HCT116 (cell line): Measurements from ENCODE around the gene BNIP1.

ENCODE experiments used
- CBX3 ChIP-seq: IDR thresholded peaks from 2 replicates; pipeline ENCODE4 v1.6.1; 2012; ENCODE audit warnings: low read depth
- CTCF ChIP-seq, 3 experiments: fragments of 200-600 bp in 1 of 3; sonication (generic) in 1 of 3; IDR thresholded peaks in 2 of 3; conservative IDR thresholded peaks in 1 of 3; 2 replicates each; pipeline ENCODE4 v1.5.1; 2012 to 2017; ENCODE audit warnings: low read depth in 2 of 3, low read length in 2 of 3, antibody characterized with exemption in 1 of 3, borderline replicate concordance in 1 of 3, control low read depth in 1 of 3, mild to moderate bottlenecking in 1 of 3, mixed read lengths in 1 of 3, mixed run types in 1 of 3, moderate library complexity in 1 of 3; ENCODE audit not compliant: insufficient read depth in 1 of 3
- ELF1 ChIP-seq: IDR thresholded peaks from 2 replicates; pipeline ENCODE4 v1.6.1; 2012; ENCODE audit warnings: low read depth, borderline replicate concordance
- EZH2 ChIP-seq: fragments of 200-600 bp; sonication (generic); IDR thresholded peaks from 2 replicates; pipeline ENCODE4 v1.6.1; 2017; ENCODE audit warnings: antibody characterized with exemption, mixed run types
- EZH2phosphoT487 ChIP-seq: fragments of 200-600 bp; IDR thresholded peaks from 2 replicates; pipeline ENCODE4 v1.6.1; 2018; ENCODE audit warnings: antibody characterized with exemption, borderline replicate concordance
- POLR2A ChIP-seq: IDR thresholded peaks from 2 replicates; pipeline ENCODE4 v1.7.0; 2011; ENCODE audit warnings: borderline replicate concordance; ENCODE audit not compliant: insufficient read depth, insufficient read length; ENCODE audit errors: extremely low read depth
- POLR2AphosphoS5 ChIP-seq: IDR thresholded peaks from 2 replicates; pipeline ENCODE4 v1.6.1; 2011; ENCODE audit warnings: mild to moderate bottlenecking, low read depth, low read length, moderate library complexity
- YY1 ChIP-seq: IDR thresholded peaks from 2 replicates; pipeline ENCODE4 v1.6.1; 2011; ENCODE audit warnings: low read length, low read depth, moderate library complexity, mild to moderate bottlenecking; ENCODE audit not compliant: insufficient replicate concordance; ENCODE audit errors: extremely low read depth
- ZBTB33 ChIP-seq: IDR thresholded peaks from 2 replicates; pipeline ENCODE4 v1.6.1; 2011; ENCODE audit warnings: mild to moderate bottlenecking, low read length, moderate library complexity; ENCODE audit not compliant: insufficient replicate concordance; ENCODE audit errors: extremely low read depth
- ZNF274 ChIP-seq: fragments of 200-500 bp; sonication (Bioruptor generic); IDR thresholded peaks from 2 replicates; pipeline ENCODE4 v1.6.1; 2014; ENCODE audit warnings: mild to moderate bottlenecking, low read depth, low read length, inconsistent platforms
- TF ChIP-seq, protein P1 (sequence below): IDR thresholded peaks from 2 replicates; pipeline ENCODE4 v1.6.1; 2012
- TF ChIP-seq, protein P2 (sequence below): IDR thresholded peaks from 2 replicates; pipeline ENCODE4 v1.6.1; 2012; ENCODE audit warnings: low read depth

DNA sequence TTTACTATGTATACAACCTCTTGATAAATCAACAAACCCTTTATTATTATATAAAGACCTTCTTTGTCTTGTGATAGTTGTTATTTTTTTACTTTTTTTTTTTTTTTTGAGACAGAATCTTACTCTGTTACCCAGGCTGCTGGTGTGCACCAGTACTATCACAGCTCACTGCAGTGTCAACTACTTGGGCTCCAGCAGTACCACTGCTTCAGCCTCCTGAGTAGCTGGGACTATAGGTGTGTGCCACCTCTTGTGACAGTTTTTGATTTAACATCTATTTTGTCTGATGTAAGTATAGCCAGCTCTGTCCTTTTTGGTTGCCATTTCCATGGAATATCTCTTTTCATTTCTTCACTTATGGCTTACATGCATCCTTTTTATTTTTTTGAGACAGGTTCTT is 45.5 kb upstream of the BNIP1 start:
- TF ChIP-seq CTCF (IDR thresholded peaks at IDR 0.05 in 2 of 3, conservative IDR thresholded peaks at IDR 0.05 in 1 of 3; ENCODE audit: borderline replicate concordance in 1 of 3, insufficient read depth in 1 of 3, low read depth in 2 of 3, low read length in 2 of 3) (no peak), POLR2A (no peak), EZH2phosphoT487 (no peak), ELF1 (no peak), CBX3 (no peak), EZH2 (no peak), YY1 (no peak), ZBTB33 (no peak), ZNF274 (no peak), POLR2AphosphoS5 (no peak)
- TF ChIP-seq, protein P1, sequence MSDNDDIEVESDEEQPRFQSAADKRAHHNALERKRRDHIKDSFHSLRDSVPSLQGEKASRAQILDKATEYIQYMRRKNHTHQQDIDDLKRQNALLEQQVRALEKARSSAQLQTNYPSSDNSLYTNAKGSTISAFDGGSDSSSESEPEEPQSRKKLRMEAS = no peak
- TF ChIP-seq, protein P2, sequence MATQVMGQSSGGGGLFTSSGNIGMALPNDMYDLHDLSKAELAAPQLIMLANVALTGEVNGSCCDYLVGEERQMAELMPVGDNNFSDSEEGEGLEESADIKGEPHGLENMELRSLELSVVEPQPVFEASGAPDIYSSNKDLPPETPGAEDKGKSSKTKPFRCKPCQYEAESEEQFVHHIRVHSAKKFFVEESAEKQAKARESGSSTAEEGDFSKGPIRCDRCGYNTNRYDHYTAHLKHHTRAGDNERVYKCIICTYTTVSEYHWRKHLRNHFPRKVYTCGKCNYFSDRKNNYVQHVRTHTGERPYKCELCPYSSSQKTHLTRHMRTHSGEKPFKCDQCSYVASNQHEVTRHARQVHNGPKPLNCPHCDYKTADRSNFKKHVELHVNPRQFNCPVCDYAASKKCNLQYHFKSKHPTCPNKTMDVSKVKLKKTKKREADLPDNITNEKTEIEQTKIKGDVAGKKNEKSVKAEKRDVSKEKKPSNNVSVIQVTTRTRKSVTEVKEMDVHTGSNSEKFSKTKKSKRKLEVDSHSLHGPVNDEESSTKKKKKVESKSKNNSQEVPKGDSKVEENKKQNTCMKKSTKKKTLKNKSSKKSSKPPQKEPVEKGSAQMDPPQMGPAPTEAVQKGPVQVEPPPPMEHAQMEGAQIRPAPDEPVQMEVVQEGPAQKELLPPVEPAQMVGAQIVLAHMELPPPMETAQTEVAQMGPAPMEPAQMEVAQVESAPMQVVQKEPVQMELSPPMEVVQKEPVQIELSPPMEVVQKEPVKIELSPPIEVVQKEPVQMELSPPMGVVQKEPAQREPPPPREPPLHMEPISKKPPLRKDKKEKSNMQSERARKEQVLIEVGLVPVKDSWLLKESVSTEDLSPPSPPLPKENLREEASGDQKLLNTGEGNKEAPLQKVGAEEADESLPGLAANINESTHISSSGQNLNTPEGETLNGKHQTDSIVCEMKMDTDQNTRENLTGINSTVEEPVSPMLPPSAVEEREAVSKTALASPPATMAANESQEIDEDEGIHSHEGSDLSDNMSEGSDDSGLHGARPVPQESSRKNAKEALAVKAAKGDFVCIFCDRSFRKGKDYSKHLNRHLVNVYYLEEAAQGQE = no peak
